Measurements from ENCODE around the gene B3GAT1.

Gene B3GAT1

GRCh38 chr11:134399293-134399654 is 12.8 kb downstream of the B3GAT1 start:
- no peak for DNase-seq (ENCODE audit: low spot score)
- TF ChIP-seq CTCF (IDR thresholded peaks at IDR 0.05; ENCODE audit: borderline replicate concordance, control extremely low read depth, extremely low read depth, insufficient read depth, missing control alignments): no peak
- in situ Hi-C loops (cut with MboI; ENCODE audit: low sequenced_read_pairs, unreplicated experiment): no loop called here

- in situ Hi-C loops (cut with MboI; ENCODE audit: low sequenced_read_pairs, unreplicated experiment): no loop called here
- no peak for TF ChIP-seq CTCF (IDR thresholded peaks at IDR 0.05; ENCODE audit: borderline replicate concordance, control extremely low read depth, extremely low read depth, insufficient read depth, missing control alignments)
- no peak for DNase-seq (ENCODE audit: low spot score)
Observed at GRCh38 chr11:134398644-134399292, 13.3 kb downstream of the B3GAT1 start.

- no peak for TF ChIP-seq CTCF (IDR thresholded peaks at IDR 0.05; ENCODE audit: borderline replicate concordance, control extremely low read depth, extremely low read depth, insufficient read depth, missing control alignments)
- no peak for DNase-seq (ENCODE audit: low spot score)
- in situ Hi-C loops (cut with MboI; ENCODE audit: low sequenced_read_pairs, unreplicated experiment): no loop called here
Observed at GRCh38 chr11:134398079-134398444, 14.0 kb downstream of the B3GAT1 start.

- in situ Hi-C loops (cut with MboI; ENCODE audit: low sequenced_read_pairs, unreplicated experiment): no loop called here
- no peak for DNase-seq (ENCODE audit: low spot score)
- no peak for TF ChIP-seq CTCF (IDR thresholded peaks at IDR 0.05; ENCODE audit: borderline replicate concordance, control extremely low read depth, extremely low read depth, insufficient read depth, missing control alignments)
Observed at GRCh38 chr11:134397304-134398078, 14.6 kb downstream of the B3GAT1 start.

- in situ Hi-C loops (cut with MboI; ENCODE audit: low sequenced_read_pairs, unreplicated experiment): no loop called here
- no peak for TF ChIP-seq CTCF (IDR thresholded peaks at IDR 0.05; ENCODE audit: borderline replicate concordance, control extremely low read depth, extremely low read depth, insufficient read depth, missing control alignments)
- no peak for DNase-seq (ENCODE audit: low spot score)
Observed at GRCh38 chr11:134395002-134395401, 17.0 kb downstream of the B3GAT1 start.

GRCh38 chr11:134394311-134394710 is 17.7 kb downstream of the B3GAT1 start:
- in situ Hi-C loops (cut with MboI; ENCODE audit: low sequenced_read_pairs, unreplicated experiment): no loop called here
- no peak for TF ChIP-seq CTCF (IDR thresholded peaks at IDR 0.05; ENCODE audit: borderline replicate concordance, control extremely low read depth, extremely low read depth, insufficient read depth, missing control alignments)
- no peak for DNase-seq (ENCODE audit: low spot score)

All from GM13976 (cell line).